HG02852 (cell line): Measurements from ENCODE around the gene ADAMTS8.

ENCODE experiments used
- ATAC-seq: cut with Tn5 transposase; IDR thresholded peaks from one replicate; pipeline ENCODE4 v1.9.1; 2021; ENCODE audit warnings: mild to moderate bottlenecking, moderate library complexity; ENCODE audit not compliant: unreplicated experiment

Gene ADAMTS8

DNA sequence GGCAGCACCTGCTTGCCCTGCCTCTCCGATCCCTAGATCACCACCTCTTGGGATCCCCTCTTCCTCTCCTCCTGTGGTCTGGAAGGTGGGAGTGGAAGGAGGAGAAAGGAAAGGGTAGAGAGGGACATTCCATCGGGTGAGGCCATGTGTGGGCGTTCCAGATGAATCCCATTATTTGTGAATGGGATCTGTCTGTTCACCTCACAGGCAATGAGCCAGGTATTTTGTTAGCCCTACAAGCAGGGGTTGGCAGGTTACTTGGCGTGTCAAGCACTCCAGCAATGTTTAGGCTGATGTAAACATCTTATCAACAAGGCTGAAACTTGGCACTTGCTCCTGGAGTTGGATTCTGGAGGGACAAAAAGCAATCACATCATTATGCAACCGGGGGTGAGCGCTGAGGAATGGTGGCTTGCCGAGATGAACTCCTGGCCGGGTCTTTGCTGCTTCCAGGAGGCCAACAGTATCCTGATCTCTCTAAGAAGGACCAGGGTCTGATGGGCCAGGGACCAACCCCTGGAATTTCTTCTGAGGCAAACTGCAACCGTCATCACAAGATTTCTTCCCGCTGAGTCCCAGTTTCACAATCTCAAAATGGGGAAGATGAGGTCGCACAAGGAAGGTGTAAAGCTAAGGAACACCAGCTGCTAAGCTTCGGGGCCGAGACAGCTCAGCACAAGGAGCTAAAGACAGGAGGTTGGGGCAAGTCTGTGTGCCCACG, 7.8 kb downstream of the ADAMTS8 start:
- ATAC-seq: no peak

DNA sequence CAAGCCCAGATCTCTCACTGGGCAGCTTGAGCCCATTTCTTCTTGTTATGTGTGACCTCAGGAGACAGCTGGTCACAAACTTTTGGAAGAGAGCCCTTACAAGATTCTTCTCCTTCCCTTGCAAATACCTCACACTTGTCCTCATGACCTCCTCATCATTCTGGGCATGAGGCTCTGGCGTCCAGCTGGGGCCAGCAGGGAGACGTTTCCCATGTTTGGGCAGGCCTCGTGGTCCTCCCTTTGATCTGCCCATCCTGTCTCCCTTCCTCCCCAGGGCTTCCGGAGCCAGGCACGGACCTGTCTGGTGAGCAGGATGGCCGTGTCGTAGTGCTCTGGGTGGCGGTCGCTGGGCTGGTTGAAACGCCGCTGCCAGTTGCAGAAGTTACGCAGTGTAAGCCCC, 9.7 kb downstream of the ADAMTS8 start:
- no peak for ATAC-seq

DNA sequence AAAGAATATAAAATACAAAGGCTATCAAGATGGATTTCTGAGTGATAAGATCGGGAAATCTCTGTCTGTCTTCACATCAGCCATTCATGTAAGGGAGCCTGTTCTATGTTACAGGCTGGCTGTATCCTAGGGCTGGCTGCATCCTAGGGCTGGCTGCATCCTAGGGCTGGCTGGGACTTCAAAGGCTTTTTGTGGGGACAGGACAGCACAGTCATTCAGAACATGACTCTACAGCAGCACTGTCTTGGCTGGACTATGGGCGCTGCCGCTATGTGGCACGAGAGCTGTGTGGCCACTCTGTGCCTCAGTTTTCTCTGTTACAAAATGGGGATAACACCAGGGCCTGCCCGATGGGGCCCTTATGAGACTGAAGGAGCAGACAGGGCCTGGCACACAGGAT, 10.2 kb downstream of the ADAMTS8 start:
- no peak for ATAC-seq

DNA sequence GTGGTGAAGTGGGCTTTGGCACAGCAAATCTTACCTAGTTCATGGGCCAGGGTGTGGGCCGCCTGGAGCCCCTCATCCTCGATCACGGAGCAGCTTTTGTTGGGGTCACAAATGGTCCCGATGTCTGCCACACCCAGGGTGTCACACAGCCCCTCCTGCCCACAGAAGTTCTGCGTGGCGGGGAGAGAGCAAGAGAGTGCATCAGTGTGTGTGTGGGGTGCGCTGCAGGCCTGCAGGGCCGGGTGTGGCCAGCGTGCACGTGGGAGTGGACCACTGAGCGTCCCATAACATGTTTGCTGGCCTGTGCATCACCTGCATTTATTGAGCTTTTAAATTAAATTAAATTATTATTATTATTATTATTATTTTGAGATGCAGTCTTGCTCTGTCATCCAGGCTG, 11.5 kb downstream of the ADAMTS8 start:
- no peak for ATAC-seq

DNA sequence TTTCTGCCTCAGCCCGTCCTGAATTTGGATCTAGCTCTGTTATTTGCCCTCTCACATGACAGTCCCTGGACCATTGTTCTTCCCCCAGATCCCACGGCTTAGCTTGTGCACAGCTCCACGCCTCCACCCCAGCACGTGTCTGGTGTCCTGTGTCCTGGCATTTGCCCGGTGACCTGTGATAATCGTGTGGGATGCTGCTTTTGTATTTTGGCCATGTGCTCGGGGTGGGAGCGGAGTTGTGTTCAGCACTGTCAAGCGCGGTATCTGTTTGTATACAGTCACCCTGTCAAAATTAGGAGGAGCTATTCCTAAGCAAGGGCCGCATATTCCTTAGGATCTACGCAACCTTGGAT, 11.9 kb downstream of the ADAMTS8 start:
- no peak for ATAC-seq

- no peak for ATAC-seq
These were observed 12.5 kb downstream of the ADAMTS8 start for GRCh38 chr11:130415731-130416529.

DNA sequence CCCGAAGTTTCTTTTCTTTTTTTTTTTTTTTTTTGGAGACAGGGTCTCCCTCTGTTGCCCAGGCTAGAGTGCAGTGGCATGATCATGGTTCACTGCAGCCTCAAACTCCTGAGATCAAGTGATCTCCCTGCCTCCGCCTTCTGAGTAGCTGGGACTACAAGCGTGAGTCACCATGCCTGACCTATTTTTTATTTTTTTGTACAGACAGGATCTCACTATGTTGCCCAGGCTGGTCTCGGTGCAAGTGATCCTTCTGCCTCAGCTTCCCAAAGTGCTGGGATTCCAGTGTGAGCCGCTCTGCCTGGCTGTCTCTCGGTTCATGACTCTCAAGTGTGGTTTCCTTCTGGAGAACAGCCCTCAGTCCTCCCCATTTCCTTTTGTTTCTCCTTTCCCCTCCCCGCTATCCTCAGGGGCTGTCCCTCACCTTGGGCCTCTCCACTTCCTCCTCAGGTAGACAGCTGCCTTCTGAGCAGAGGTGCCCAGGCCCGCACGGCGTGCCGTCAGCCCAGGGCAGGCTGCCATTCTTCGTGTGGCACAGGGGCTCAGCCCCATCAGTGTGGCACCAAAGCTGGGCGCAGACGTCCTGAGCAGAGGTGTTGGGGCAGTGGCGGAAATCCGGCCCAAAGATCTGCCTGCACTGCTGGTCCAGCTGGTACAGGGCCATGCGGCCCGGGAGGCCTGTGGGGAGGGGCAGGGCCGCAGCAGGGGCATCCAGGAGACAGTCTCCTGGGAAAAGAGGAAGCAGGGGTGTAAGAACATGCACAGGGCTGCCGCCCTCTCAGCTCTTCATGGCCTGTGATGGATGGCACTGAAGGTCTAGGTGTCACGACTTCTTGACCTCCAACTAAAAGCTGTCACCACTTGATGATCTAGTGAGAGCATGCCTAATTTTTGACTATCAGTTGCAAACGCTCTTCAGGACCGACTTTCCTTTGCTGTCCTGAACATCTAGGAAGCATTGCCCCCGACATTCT, 14.0 kb downstream of the ADAMTS8 start:
- ATAC-seq: no peak

GRCh38 chr11:130413405-130414106, 14.9 kb downstream of the ADAMTS8 start:
- ATAC-seq: no peak

DNA sequence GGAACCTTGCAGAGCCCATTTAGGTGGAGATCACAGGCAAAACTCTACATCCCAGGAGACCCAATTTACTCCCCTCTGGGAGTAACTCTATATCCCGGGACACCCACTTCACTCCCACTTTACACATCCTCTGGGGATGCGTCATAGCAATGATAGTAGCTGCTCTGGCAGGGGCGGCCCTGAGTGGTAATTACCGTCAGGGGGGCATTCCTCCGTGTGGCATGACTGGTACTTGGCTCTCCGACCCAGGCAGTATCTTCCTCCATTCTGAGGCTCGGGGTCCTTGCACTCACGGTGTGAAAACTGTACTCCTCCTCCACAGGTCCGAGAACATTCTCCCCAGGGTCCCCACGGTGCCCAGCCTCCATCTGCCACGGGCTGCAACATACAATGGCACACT, 17.2 kb downstream of the ADAMTS8 start:
- no peak for ATAC-seq

DNA sequence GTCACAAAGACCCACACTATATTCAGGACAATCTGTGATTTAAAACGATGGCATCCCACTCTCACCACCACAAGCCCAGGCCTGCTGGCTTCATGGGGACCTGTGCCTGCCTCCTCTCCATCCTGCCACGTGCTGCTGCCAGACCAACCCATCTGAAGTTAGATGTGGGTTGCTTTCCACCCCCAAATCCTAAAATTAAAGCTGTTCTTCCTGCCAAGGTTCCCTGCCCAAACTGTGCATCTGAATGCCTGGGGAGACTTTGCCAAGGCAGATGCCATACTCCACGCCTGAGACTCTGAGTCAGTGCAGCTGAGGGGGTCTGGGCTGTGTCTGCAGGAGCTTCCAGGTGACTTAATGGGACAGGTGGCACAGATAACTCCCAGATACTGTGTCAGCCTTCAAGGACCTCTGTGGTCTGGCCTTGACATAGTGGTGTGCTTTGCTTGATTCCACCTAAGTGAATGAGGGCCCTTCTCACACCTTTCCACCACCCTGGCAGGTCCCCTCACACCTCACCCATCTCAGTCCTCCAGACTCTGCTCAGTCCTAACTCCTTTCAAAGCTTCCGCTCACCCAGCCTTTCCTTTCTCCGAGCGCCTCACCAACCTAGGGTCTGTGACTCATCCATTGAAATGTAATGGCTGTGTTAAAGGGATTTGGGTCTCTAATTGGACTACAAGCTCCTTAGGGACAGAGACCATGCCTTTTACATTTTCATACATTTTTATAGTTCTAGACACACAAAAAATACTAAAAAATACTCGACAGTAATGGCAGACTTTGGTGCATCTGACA, 18.6 kb downstream of the ADAMTS8 start:
- ATAC-seq: no peak

DNA sequence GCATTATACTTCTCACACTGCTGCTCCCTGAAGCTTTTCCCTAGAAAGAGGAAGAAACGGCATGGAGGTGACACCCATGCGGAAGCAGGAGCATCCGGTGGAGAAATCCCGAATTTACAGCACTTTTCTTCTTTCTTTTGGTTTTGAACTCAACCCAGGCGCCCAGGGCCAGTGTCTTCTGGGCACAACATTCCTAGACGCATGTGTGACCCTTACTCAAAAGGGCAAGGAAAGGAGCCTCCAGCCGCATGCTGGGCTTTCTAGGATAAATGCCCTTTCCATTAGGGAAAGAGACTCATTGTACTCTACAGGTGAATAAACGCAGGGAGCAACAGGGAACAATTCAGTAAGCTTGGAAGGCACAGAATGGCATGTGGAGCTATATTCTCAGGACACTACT, 19.5 kb downstream of the ADAMTS8 start:
- ATAC-seq: no peak

GRCh38 chr11:130408401-130408890, 20.0 kb downstream of the ADAMTS8 start:
- no peak for ATAC-seq

DNA sequence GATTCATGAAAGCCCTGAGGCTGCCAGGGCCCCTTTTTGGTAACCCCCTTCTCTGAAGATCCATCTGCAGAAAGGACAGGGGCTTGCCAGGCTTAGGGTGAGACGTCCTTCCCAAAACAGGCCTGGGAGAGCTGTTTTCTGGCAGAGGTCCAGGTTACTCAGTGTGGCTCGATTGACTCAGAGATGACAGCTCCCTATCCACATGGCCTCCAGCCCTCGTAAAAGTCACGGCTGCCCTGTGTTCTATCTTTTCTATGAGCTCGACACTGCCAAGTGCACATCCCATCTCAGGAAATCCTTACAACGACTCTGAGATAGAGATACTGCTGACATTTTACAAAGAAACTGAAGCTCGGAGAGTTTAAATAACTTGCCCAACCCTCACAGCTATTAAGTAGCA, 20.4 kb downstream of the ADAMTS8 start:
- ATAC-seq: no peak

- ATAC-seq: no peak
These were observed 23.0 kb downstream of the ADAMTS8 start for GRCh38 chr11:130405428-130405827.

GRCh38 chr11:130404727-130405126, 23.7 kb downstream of the ADAMTS8 start:
- no peak for ATAC-seq

- no peak for ATAC-seq
These were observed 24.4 kb downstream of the ADAMTS8 start for GRCh38 chr11:130403967-130404366.

DNA sequence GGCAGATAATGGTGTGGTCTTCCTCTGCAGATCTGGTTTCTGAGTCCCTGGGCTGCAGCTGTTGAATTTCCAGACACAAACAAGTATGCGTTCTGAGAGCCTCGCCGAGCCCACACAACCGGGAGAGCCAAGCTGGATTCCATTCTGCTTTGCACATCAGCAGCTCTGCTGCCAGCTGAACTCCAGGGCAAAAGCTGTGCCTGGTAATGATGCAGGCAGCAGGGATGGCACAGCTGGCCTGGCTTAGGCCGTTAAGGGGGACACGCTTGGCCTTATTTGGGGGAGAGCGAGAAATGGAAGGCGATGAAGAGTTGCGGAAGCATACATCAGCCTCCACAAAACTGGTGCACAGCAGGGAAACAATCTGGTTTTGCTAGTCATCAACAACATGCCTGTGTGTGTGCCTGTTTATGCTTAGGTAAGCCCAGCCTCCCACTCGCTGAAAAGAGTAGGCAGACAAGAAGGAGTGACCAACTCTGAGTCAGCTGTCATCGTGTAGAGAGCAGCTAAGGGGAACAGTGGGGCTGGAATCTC, 25.1 kb downstream of the ADAMTS8 start:
- ATAC-seq: no peak

- no peak for ATAC-seq
These were observed 25.8 kb downstream of the ADAMTS8 start for GRCh38 chr11:130402570-130402969.

- no peak for ATAC-seq
These were observed 27.5 kb downstream of the ADAMTS8 start for GRCh38 chr11:130400781-130401483.
